HepG2 (cell line): ENCODE results near the gene C9. TPM values are rescaled to one million over a fixed set of nuclear protein-coding genes. Genes with fewer than 3 reads are reported as not detected.

ENCODE experiments used
- FOXA1 ChIP-seq, 2 experiments: fragments of 450-650 bp in 1 of 2; sonication (generic) in 1 of 2; formaldehyde crosslinking in 1 of 2; IDR thresholded peaks; 2 replicates each; pipeline versions ENCODE4 v1.4.0 to v1.6.1; 2016 to 2020; ENCODE audit warnings: missing genetic modification reagents in 1 of 2
- FOXP1 ChIP-seq, 2 experiments: fragments of 450-650 bp in 1 of 2; IDR thresholded peaks; 2 replicates each; pipeline ENCODE4 v1.6.1; 2017 to 2018; ENCODE audit warnings: antibody characterized with exemption in 1 of 2
- HIC2 ChIP-seq: sonication (generic); formaldehyde crosslinking; IDR thresholded peaks from 2 replicates; pipeline ENCODE4 v1.9.0; 2022; ENCODE audit warnings: low read depth, missing genetic modification reagents
- HNRNPH1 ChIP-seq: fragments of 200-400 bp; formaldehyde crosslinking; optimal IDR thresholded peaks from 2 replicates; pipeline ENCODE3; 2017; ENCODE audit warnings: mild to moderate bottlenecking, low read depth, low read length
- IRF2 ChIP-seq: IDR thresholded peaks from 2 replicates; pipeline ENCODE4 v1.6.1; 2018; ENCODE audit warnings: missing genetic modification reagents, missing compliant biosample characterization
- JUN ChIP-seq: sonication (generic); formaldehyde crosslinking; IDR thresholded peaks from 2 replicates; pipeline ENCODE4 v1.4.0; 2020; ENCODE audit warnings: mild to moderate bottlenecking, missing genetic modification reagents
- NR0B2 ChIP-seq: sonication (generic); formaldehyde crosslinking; IDR thresholded peaks from 2 replicates; pipeline ENCODE4 v1.4.0; 2020; ENCODE audit warnings: mild to moderate bottlenecking, missing genetic modification reagents
- PATZ1 ChIP-seq: sonication (generic); formaldehyde crosslinking; IDR thresholded peaks from 2 replicates; pipeline ENCODE4 v1.4.0; 2020; ENCODE audit warnings: missing genetic modification reagents
- TRAFD1 ChIP-seq: sonication (generic); formaldehyde crosslinking; IDR thresholded peaks from 2 replicates; pipeline ENCODE4 v1.5.1; 2020; ENCODE audit warnings: missing genetic modification reagents, mild to moderate bottlenecking, borderline replicate concordance
- ZEB1 ChIP-seq: IDR thresholded peaks from 2 replicates; pipeline ENCODE4 v1.6.1; 2012; ENCODE audit warnings: mild to moderate bottlenecking, low read depth, inconsistent platforms; ENCODE audit not compliant: insufficient replicate concordance
- ZFAT ChIP-seq: sonication (generic); formaldehyde crosslinking; conservative IDR thresholded peaks from 2 replicates; pipeline ENCODE4 v1.8.1; 2023; ENCODE audit warnings: missing genetic modification reagents, inconsistent platforms
- ZFP37 ChIP-seq: sonication (generic); formaldehyde crosslinking; IDR thresholded peaks from 2 replicates; pipeline ENCODE4 v1.4.0; 2020; ENCODE audit warnings: missing genetic modification reagents, borderline replicate concordance
- ZGPAT ChIP-seq: IDR thresholded peaks from 2 replicates; pipeline ENCODE4 v1.6.1; 2016; ENCODE audit warnings: mild to moderate bottlenecking
- ZKSCAN1 ChIP-seq: fragments of 150-350 bp; IDR thresholded peaks from 2 replicates; pipeline ENCODE4 v1.6.1; 2014; ENCODE audit warnings: low read length
- ZNF510 ChIP-seq: sonication (generic); formaldehyde crosslinking; IDR thresholded peaks from 2 replicates; pipeline ENCODE4 v1.4.0; 2020; ENCODE audit warnings: low read depth, mild to moderate bottlenecking, missing genetic modification reagents
- ZNF597 ChIP-seq: sonication (generic); formaldehyde crosslinking; IDR thresholded peaks from 2 replicates; pipeline ENCODE4 v1.5.0; 2020; ENCODE audit warnings: missing genetic modification reagents
- ZNF724P ChIP-seq: sonication (generic); formaldehyde crosslinking; IDR thresholded peaks from 2 replicates; pipeline ENCODE4 v1.8.0; 2022; ENCODE audit warnings: missing genetic modification reagents, borderline replicate concordance
- ZNF761 ChIP-seq: sonication (generic); formaldehyde crosslinking; conservative IDR thresholded peaks from 2 replicates; pipeline ENCODE4 v1.4.0; 2020; ENCODE audit warnings: mild to moderate bottlenecking, missing genetic modification reagents
- ZNF788 ChIP-seq: sonication (generic); formaldehyde crosslinking; IDR thresholded peaks from 2 replicates; pipeline ENCODE4 v1.5.0; 2020; ENCODE audit warnings: mild to moderate bottlenecking, missing genetic modification reagents, borderline replicate concordance
- ZNF883 ChIP-seq: sonication (generic); formaldehyde crosslinking; IDR thresholded peaks from 2 replicates; pipeline ENCODE4 v1.5.1; 2020; ENCODE audit warnings: mild to moderate bottlenecking, missing genetic modification reagents; ENCODE audit errors: not compliant biosample characterization
- polyA plus RNA-seq, 8 experiments: library from polyadenylated mRNA; depleted of rRNA in 3 of 8; stranded (reverse) in 7 of 8; unstranded in 1 of 8; fragments of >200 nt; fragmentation: Illumina TruSeq in 4 of 8; extraction: Trizol in 4 of 8; gene quantifications; 2 replicates each; pipeline versions ENCODE4 v1.2.1 to v1.2.3, GENCODE V29; 2011 to 2016; ENCODE audit warnings: low read depth in 4 of 8, missing spikeins in 1 of 8, mixed read lengths in 1 of 8; ENCODE audit not compliant: insufficient read depth in 1 of 8
- total RNA-seq, 5 experiments: library from RNA; depleted of rRNA; stranded (reverse); fragments of >200 nt; fragmentation: Illumina TruSeq; extraction: Trizol; gene quantifications; 2 replicates each; pipeline ENCODE4 v1.2.3, GENCODE V29; 2016; ENCODE audit warnings: low read depth in 1 of 5

The C9 gene
- total and polyA plus RNA-seq, 2 of the 13 experiments (the other 11 are each of a cell fraction or from before 2014, with no cell fraction given), result not detected

- no peak for TF ChIP-seq HIC2 (CRISPR knock-in tag)
- no peak for TF ChIP-seq ZEB1
- TF ChIP-seq FOXA1 (IDR thresholded peaks at IDR 0.05), result peak; percentile 41; the same call in 1 of the 2 replicates
- TF ChIP-seq FOXA1 (CRISPR knock-in tag; IDR thresholded peaks at IDR 0.05), result peak; percentile 74
- TF ChIP-seq ZNF761 (CRISPR knock-in tag), result no peak
- TF ChIP-seq ZFAT (CRISPR knock-in tag), result no peak
- TF ChIP-seq IRF2 (CRISPR knock-in tag), result no peak
- peak; percentile 47; the same call in 1 of the 2 replicates for TF ChIP-seq ZGPAT (CRISPR knock-in tag)
- TF ChIP-seq ZNF510 (CRISPR knock-in tag), result no peak
- no peak for TF ChIP-seq NR0B2 (CRISPR knock-in tag)
- TF ChIP-seq ZKSCAN1, result no peak
- no peak for TF ChIP-seq PATZ1 (CRISPR knock-in tag)
- TF ChIP-seq ZNF883 (CRISPR knock-in tag), result no peak
- no peak for TF ChIP-seq HNRNPH1
- TF ChIP-seq FOXP1 (IDR thresholded peaks at IDR 0.05), result no peak
- TF ChIP-seq FOXP1 (CRISPR knock-in tag; IDR thresholded peaks at IDR 0.05), result peak; percentile 64
- TF ChIP-seq JUN (CRISPR knock-in tag), result no peak
- TF ChIP-seq TRAFD1 (CRISPR knock-in tag), result no peak
- TF ChIP-seq ZNF788, result no peak
- no peak for TF ChIP-seq ZFP37
- no peak for TF ChIP-seq ZNF724P
- no peak for TF ChIP-seq ZNF597 (CRISPR knock-in tag)
These were observed 79.7 kb downstream of the C9 start (continued) for GRCh38 chr5:39284552-39284951.
